Measurements from ENCODE around the gene MAP3K10. TPM values are rescaled to one million over a fixed set of nuclear protein-coding genes. Genes with fewer than 3 reads are reported as not detected.
"Not testable (repeated sequence)": the region's sequence is repeated elsewhere in the genome, so short reads cannot be mapped to it uniquely, and the experiment has no call there.

The MAP3K10 gene
- total and polyA plus RNA-seq, 4 donors: 11.1 to 99.7 (median 50.6) TPM

GRCh38 chr19:40214936-40215335, 23.7 kb downstream of the MAP3K10 start:
- Histone ChIP-seq H3K27me3 (ENCODE audit: control insufficient read depth, insufficient read depth, low read length) (peaks cover 23% of the 10 kb centered on the region), H3K4me3 (ENCODE audit: low read depth, low read length) (no peak overlapping the region), H3K4me1 (ENCODE audit: control insufficient read depth, insufficient read depth, low read length) (peaks cover 35% of the 10 kb centered on the region), H3K9me3 (ENCODE audit: control insufficient read depth, insufficient read depth, low read length) (no peaks in the 10 kb centered on the region), H3K36me3 (ENCODE audit: control insufficient read depth, insufficient read depth, low read length) (peaks cover 56% of the 10 kb centered on the region), H3K27ac (ENCODE audit: low read depth, low read length) (no peak overlapping the region)
- no peak for DNase-seq (ENCODE audit: low read depth in 4 of 6, low spot score in 6 of 6)
- WGBS (ENCODE audit: insufficient coverage): 90% methylated on average over 17 of the region's 22 CpGs

GRCh38 chr19:40216013-40216776, 25.0 kb downstream of the MAP3K10 start:
- no peaks in the 10 kb centered on the region for H3K9me3 ChIP-seq (ENCODE audit: control insufficient read depth, insufficient read depth, low read length)
- peaks cover 35% of the 10 kb centered on the region for H3K4me1 ChIP-seq (ENCODE audit: control insufficient read depth, insufficient read depth, low read length)
- H3K36me3 ChIP-seq (ENCODE audit: control insufficient read depth, insufficient read depth, low read length): peaks cover 44% of the 10 kb centered on the region
- H3K27me3 ChIP-seq (ENCODE audit: control insufficient read depth, insufficient read depth, low read length): peaks cover 23% of the 10 kb centered on the region
- 35% methylated on average over 19 of the region's 23 CpGs for WGBS (ENCODE audit: insufficient coverage)
- no peak overlapping the region for H3K27ac ChIP-seq (ENCODE audit: low read depth, low read length)
- DNase-seq (ENCODE audit: low read depth in 4 of 6, low spot score in 6 of 6): peak in 1 of 6 donors; percentile 48
- no peak overlapping the region for H3K4me3 ChIP-seq (ENCODE audit: low read depth, low read length)

DNA sequence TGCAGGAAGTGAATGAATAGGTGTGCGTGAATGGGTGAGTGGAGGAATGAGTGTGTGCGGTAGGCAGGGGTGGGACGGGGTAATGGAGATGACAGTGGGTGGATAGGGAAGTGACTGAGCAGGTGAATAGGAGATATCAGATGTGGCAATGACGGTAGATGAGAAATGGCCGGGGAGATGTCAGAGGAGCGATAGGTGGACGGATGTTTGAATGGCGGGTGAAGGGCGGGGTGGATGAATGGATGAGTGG, 25.5 kb downstream of the MAP3K10 start:
- Histone ChIP-seq H3K36me3 (ENCODE audit: control insufficient read depth, insufficient read depth, low read length) (peaks cover 41% of the 10 kb centered on the region), H3K27ac (ENCODE audit: low read depth, low read length) (no peak overlapping the region), H3K4me1 (ENCODE audit: control insufficient read depth, insufficient read depth, low read length) (peaks cover 35% of the 10 kb centered on the region), H3K4me3 (ENCODE audit: low read depth, low read length) (no peak overlapping the region), H3K27me3 (ENCODE audit: control insufficient read depth, insufficient read depth, low read length) (peaks cover 23% of the 10 kb centered on the region), H3K9me3 (ENCODE audit: control insufficient read depth, insufficient read depth, low read length) (no peaks in the 10 kb centered on the region)
- peak in 1 of 6 donors; percentile 9 for DNase-seq (ENCODE audit: low read depth in 4 of 6, low spot score in 6 of 6)
- WGBS (ENCODE audit: insufficient coverage): 21% methylated on average over 9 of the region's 9 CpGs

DNA sequence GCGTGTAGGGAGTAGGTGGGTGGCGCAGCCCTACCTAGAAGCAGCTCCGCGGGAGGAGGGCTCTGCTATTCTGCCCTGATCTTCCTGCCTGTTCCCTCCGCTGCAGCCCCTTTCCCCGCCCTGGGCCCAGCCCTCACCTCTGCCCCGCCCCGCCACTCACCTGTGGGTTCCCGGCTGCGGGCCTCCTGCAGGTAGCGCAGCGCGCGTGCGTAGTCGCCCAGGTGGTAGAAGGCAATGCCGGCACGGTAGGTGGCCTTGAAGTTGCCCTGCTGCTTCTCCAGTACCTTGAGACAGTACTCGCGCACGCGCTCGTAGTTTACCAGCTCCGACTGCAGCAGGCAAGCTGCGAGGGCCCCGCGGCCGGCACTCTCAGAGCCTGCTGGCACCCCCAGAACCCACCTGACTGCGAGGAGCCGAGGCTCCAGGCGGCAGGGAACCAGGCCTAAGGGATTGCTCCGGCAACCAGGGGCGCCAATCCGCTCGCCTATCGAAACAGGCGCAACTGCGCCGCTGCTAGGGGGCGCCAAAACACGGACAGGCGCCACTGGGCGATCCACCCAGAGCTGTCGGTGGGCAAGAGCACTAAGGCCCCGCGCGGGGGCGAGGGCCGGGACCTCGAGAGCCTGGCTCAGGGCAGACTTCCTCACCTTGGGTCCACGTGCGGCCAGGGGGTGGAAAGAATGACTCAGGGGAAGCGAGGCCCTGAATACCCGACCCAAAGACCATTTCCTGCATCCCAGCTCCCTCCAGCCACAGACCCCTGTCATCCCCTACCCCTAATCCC, 26.0 kb downstream of the MAP3K10 start:
- peaks cover 36% of the 10 kb centered on the region for H3K36me3 ChIP-seq (ENCODE audit: control insufficient read depth, insufficient read depth, low read length)
- 4% methylated on average over 49 of the region's 54 CpGs for WGBS (ENCODE audit: insufficient coverage)
- peaks cover 35% of the 10 kb centered on the region for H3K4me1 ChIP-seq (ENCODE audit: control insufficient read depth, insufficient read depth, low read length)
- no peaks in the 10 kb centered on the region for H3K9me3 ChIP-seq (ENCODE audit: control insufficient read depth, insufficient read depth, low read length)
- DNase-seq (ENCODE audit: low read depth in 4 of 6, low spot score in 6 of 6): peak in 2 of 6 donors; percentile 45 to 66
- H3K4me3 ChIP-seq (ENCODE audit: low read depth, low read length): peak overlapping the region; percentile 27
- peaks cover 23% of the 10 kb centered on the region for H3K27me3 ChIP-seq (ENCODE audit: control insufficient read depth, insufficient read depth, low read length)
- H3K27ac ChIP-seq (ENCODE audit: low read depth, low read length): no peak overlapping the region

GRCh38 chr19:40217934-40218890, 27.0 kb downstream of the MAP3K10 start, which contains the start of gene TTC9B:
TTC9B (minus strand) TSS chr19:40218384; CDS start chr19:40218381, 3 bp downstream.
- H3K27me3 ChIP-seq (ENCODE audit: control insufficient read depth, insufficient read depth, low read length): peaks cover 23% of the 10 kb centered on the region
- no peak within 1 kb of the TSS for H3K27ac ChIP-seq (ENCODE audit: low read depth, low read length)
- peaks cover 26% of the 10 kb centered on the region for H3K4me1 ChIP-seq (ENCODE audit: control insufficient read depth, insufficient read depth, low read length)
- 1% methylated on average over 67 of the region's 75 CpGs for WGBS (ENCODE audit: insufficient coverage)
- H3K9me3 ChIP-seq (ENCODE audit: control insufficient read depth, insufficient read depth, low read length): no peaks in the 10 kb centered on the region
- H3K36me3 ChIP-seq (ENCODE audit: control insufficient read depth, insufficient read depth, low read length): peaks cover 26% of the 10 kb centered on the region
- peak in 2 of 6 donors; percentile 86 to 90 for DNase-seq (ENCODE audit: low read depth in 4 of 6, low spot score in 6 of 6)
- H3K4me3 ChIP-seq (ENCODE audit: low read depth, low read length): peak within 1 kb of the TSS; percentile 27

GRCh38 chr19:40219029-40219428, 27.8 kb downstream of the MAP3K10 start:
- not testable (repeated sequence) for H3K4me3 ChIP-seq (ENCODE audit: low read depth, low read length); H3K27ac ChIP-seq (ENCODE audit: low read depth, low read length); H3K9me3 ChIP-seq (ENCODE audit: control insufficient read depth, insufficient read depth, low read length); DNase-seq (ENCODE audit: low read depth in 4 of 6, low spot score in 6 of 6)
- Histone ChIP-seq H3K4me1 (ENCODE audit: control insufficient read depth, insufficient read depth, low read length) (peaks cover 25% of the 10 kb centered on the region), H3K36me3 (ENCODE audit: control insufficient read depth, insufficient read depth, low read length) (peaks cover 20% of the 10 kb centered on the region), H3K27me3 (ENCODE audit: control insufficient read depth, insufficient read depth, low read length) (peaks cover 23% of the 10 kb centered on the region)
- 83% methylated on average over 2 of the region's 4 CpGs for WGBS (ENCODE audit: insufficient coverage)

DNA sequence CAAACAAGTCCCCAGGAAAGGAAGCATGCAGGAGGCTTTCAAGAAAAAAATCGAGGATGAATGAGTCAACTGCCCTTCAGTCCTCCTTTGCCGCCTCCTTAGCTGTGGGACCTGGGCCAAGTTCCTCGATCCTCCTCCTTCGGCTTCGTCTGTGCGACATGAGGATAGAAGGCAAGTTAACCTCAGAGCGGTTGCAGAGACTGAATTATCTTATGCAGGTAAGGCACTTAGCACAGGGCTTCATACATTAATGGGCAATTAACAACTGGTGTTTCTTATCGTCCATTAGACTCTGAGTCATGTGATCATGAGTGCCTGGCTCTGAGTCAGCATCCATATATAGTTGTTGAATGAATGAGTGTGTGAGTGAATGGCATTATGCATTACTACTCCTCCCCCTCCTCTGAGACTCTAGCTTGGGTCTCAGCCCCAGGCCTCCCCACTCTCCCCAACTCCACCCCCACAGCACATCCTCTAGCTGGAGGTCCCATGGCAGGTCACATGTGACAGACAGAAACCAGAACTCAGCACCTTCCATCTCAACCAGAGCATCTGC, 28.6 kb downstream of the MAP3K10 start:
- no peak overlapping the region for H3K4me3 ChIP-seq (ENCODE audit: low read depth, low read length)
- peaks cover 25% of the 10 kb centered on the region for H3K4me1 ChIP-seq (ENCODE audit: control insufficient read depth, insufficient read depth, low read length)
- H3K9me3 ChIP-seq (ENCODE audit: control insufficient read depth, insufficient read depth, low read length): no peaks in the 10 kb centered on the region
- H3K27ac ChIP-seq (ENCODE audit: low read depth, low read length): no peak overlapping the region
- peak in 1 of 6 donors; percentile 42 for DNase-seq (ENCODE audit: low read depth in 4 of 6, low spot score in 6 of 6)
- H3K27me3 ChIP-seq (ENCODE audit: control insufficient read depth, insufficient read depth, low read length): peaks cover 30% of the 10 kb centered on the region
- peaks cover 13% of the 10 kb centered on the region for H3K36me3 ChIP-seq (ENCODE audit: control insufficient read depth, insufficient read depth, low read length)
- 56% methylated on average over 7 of the region's 8 CpGs for WGBS (ENCODE audit: insufficient coverage)

DNA sequence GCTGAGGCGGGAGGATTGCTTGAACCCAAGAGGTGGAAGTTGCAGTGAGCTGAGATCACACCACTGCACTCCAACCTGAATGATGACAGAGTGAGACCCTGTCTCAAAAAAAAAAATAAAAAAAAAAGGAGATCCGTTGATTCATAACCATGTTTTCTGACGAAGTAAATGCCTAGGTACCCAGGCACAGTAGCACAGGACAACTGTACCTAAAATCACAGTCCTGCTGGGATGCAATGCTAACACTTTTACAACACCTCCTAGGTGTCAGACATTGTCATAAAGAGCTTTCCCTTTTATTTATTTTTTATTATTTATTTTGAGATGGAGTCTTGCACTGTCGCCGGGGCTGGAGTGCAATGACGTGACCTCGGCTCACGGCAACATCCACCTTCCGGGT, 29.4 kb downstream of the MAP3K10 start:
- WGBS (ENCODE audit: insufficient coverage): 94% methylated on average over 7 of the region's 9 CpGs
- Histone ChIP-seq H3K27ac (ENCODE audit: low read depth, low read length) (no peak overlapping the region), H3K4me1 (ENCODE audit: control insufficient read depth, insufficient read depth, low read length) (peaks cover 27% of the 10 kb centered on the region), H3K27me3 (ENCODE audit: control insufficient read depth, insufficient read depth, low read length) (peaks cover 36% of the 10 kb centered on the region), H3K4me3 (ENCODE audit: low read depth, low read length) (no peak overlapping the region), H3K36me3 (ENCODE audit: control insufficient read depth, insufficient read depth, low read length) (peaks cover 6% of the 10 kb centered on the region), H3K9me3 (ENCODE audit: control insufficient read depth, insufficient read depth, low read length) (no peaks in the 10 kb centered on the region)
- DNase-seq (ENCODE audit: low read depth in 4 of 6, low spot score in 6 of 6): no peak

Measured in spinal cord (tissue), 10 donors.